ENCODE measurements around the gene ANKHD1. TPM values are rescaled to one million over a fixed set of nuclear protein-coding genes. Genes with fewer than 3 reads are reported as not detected.

The ANKHD1 gene
- total RNA-seq, 1 experiment from 2014 or later = 109 TPM

DNA sequence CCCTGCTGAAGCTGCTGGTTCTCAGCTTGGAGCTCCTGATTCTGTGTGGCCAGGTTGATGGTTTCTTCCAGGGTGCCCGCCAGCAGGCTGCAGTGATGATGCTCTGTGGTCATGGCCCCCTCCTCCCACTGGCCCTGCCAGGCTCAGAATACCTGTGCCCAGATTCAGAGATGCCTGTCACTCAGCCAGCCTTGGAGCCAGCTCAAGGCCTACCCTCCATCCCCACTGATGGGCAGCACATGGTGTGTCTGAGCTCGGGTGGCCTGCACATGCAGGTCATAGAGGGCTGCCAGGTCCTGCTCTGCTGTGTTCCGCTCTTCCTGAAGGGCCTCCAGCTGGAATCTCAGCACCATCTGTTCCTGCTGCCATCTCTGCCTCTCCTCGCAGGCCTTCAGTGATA lies 168.4 kb downstream of the ANKHD1 start:
- intact Hi-C loops (cut with micrococcal nuclease; ENCODE audit: unreplicated experiment) = no loop called here
- Histone ChIP-seq H3F3A (ENCODE audit: insufficient read depth, low read depth) (no peaks in the 10 kb centered on the region), H3K4me3 (no peak overlapping the region), H3K9me3 (ENCODE audit: insufficient read depth, low read depth) (no peaks in the 10 kb centered on the region), H2AFZ (no peak overlapping the region), H3K9me2 (ENCODE audit: insufficient read depth) (no peaks in the 10 kb centered on the region), H3K36me3 (ENCODE audit: low read depth) (no peaks in the 10 kb centered on the region), H3K27me3 (ENCODE audit: insufficient read depth, low read depth) (no peaks in the 10 kb centered on the region), H3K27ac (no peak overlapping the region), H4K20me1 (ENCODE audit: insufficient read depth) (no peaks in the 10 kb centered on the region), H3K4me1 (replicated peaks; ENCODE audit: insufficient read depth) (peaks cover 21% of the 10 kb centered on the region), H3K79me2 (ENCODE audit: low read depth) (peaks cover 19% of the 10 kb centered on the region), H3K4me2 (no peak overlapping the region)
- POLR2A ChIA-PET (ENCODE audit: unreplicated experiment) = interaction anchor here (0.6 kb wide), 1 partner anchor 235 kb away, joined by 11 read pairs; no protein-coding TSS in a partner anchor
- TF ChIP-seq, protein P1, sequence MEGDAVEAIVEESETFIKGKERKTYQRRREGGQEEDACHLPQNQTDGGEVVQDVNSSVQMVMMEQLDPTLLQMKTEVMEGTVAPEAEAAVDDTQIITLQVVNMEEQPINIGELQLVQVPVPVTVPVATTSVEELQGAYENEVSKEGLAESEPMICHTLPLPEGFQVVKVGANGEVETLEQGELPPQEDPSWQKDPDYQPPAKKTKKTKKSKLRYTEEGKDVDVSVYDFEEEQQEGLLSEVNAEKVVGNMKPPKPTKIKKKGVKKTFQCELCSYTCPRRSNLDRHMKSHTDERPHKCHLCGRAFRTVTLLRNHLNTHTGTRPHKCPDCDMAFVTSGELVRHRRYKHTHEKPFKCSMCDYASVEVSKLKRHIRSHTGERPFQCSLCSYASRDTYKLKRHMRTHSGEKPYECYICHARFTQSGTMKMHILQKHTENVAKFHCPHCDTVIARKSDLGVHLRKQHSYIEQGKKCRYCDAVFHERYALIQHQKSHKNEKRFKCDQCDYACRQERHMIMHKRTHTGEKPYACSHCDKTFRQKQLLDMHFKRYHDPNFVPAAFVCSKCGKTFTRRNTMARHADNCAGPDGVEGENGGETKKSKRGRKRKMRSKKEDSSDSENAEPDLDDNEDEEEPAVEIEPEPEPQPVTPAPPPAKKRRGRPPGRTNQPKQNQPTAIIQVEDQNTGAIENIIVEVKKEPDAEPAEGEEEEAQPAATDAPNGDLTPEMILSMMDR (conservative IDR thresholded peaks at IDR 0.05) = no peak
- no peak for TF ChIP-seq EZH2 (IDR thresholded peaks at IDR 0.05; ENCODE audit: low read depth)
- no peak for DNase-seq
- no TSS peak for BruUV-seq (replicated peaks)
- CTCF ChIA-PET = interaction anchor here (0.6 kb wide), 1 partner anchor 26 kb away, joined by 3 read pairs; no protein-coding TSS in a partner anchor

DNA sequence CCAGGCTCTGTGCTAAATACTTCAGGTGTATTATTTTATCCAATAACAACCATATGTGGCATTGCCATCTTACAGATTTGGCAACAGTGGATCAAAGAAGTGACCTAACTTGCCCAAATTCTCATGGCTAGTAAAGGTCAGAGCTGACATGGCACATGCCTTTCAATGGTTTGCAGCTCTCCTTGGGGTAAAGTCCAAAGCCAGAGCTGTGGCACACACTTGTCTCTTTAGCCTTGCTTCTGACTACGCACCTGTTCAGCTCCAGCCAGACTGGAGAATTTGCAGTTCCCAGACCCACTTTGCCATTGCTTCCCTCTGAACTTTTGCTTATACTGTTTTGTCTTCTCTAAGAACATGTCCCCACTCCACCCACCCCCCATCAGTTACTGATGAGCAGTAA lies 168.9 kb downstream of the ANKHD1 start:
- DNase-seq = no peak
- Histone ChIP-seq H3K4me3 (no peak overlapping the region), H4K20me1 (ENCODE audit: insufficient read depth) (no peaks in the 10 kb centered on the region), H3K79me2 (ENCODE audit: low read depth) (peaks cover 15% of the 10 kb centered on the region), H3K36me3 (ENCODE audit: low read depth) (no peaks in the 10 kb centered on the region), H2AFZ (no peak overlapping the region), H3K4me2 (no peak overlapping the region), H3K27ac (no peak overlapping the region), H3K9me2 (ENCODE audit: insufficient read depth) (no peaks in the 10 kb centered on the region), H3K27me3 (ENCODE audit: insufficient read depth, low read depth) (no peaks in the 10 kb centered on the region), H3F3A (ENCODE audit: insufficient read depth, low read depth) (no peaks in the 10 kb centered on the region), H3K4me1 (replicated peaks; ENCODE audit: insufficient read depth) (peaks cover 18% of the 10 kb centered on the region), H3K9me3 (ENCODE audit: insufficient read depth, low read depth) (no peaks in the 10 kb centered on the region)
- TF ChIP-seq EZH2 (IDR thresholded peaks at IDR 0.05; ENCODE audit: low read depth) = no peak
- TF ChIP-seq, protein P1 (conservative IDR thresholded peaks at IDR 0.05) = no peak
- BruUV-seq (replicated peaks) = no TSS peak
- CTCF ChIA-PET = interaction anchor here (0.6 kb wide), 1 partner anchor 25 kb away, joined by 3 read pairs; no protein-coding TSS in a partner anchor
- POLR2A ChIA-PET (ENCODE audit: unreplicated experiment) = interaction anchor here (0.7 kb wide), 1 partner anchor 19 kb away, joined by 6 read pairs; no protein-coding TSS in a partner anchor
- intact Hi-C loops (cut with micrococcal nuclease; ENCODE audit: unreplicated experiment) = no loop called here

DNA sequence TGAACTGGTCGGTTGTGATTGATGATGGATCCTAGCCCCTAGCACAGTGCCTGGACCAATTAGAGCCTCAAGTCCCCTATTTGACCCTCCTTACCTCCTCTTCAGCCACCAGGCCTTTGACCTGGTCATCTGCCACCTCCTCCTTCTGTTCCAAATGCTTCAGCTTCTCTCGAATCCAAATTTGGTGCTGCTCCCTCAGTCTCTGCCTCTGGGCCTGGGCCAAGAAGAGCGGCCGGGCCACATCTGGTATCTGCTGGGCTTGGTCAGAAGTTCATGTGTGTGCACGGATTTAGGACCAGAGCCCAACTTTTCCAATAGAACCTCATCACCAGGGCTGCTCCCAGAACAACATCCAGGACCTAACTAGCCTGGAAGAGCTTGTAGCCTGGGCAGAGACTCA lies 169.5 kb downstream of the ANKHD1 start:
- CTCF ChIA-PET = no interaction called here

More for the DNA sequence above, 169.5 kb downstream of the ANKHD1 start:
- Histone ChIP-seq H3K27me3 (ENCODE audit: insufficient read depth, low read depth) (no peaks in the 10 kb centered on the region), H3K9me3 (ENCODE audit: insufficient read depth, low read depth) (no peaks in the 10 kb centered on the region), H3K9me2 (ENCODE audit: insufficient read depth) (no peaks in the 10 kb centered on the region), H3K79me2 (ENCODE audit: low read depth) (peaks cover 9% of the 10 kb centered on the region), H2AFZ (no peak overlapping the region), H3K4me1 (replicated peaks; ENCODE audit: insufficient read depth) (peaks cover 12% of the 10 kb centered on the region; the same call in 1 of the 2 replicates), H4K20me1 (ENCODE audit: insufficient read depth) (no peaks in the 10 kb centered on the region), H3K4me2 (no peak overlapping the region), H3K27ac (no peak overlapping the region), H3K4me3 (no peak overlapping the region), H3F3A (ENCODE audit: insufficient read depth, low read depth) (no peaks in the 10 kb centered on the region), H3K36me3 (ENCODE audit: low read depth) (no peaks in the 10 kb centered on the region)
- TF ChIP-seq, protein P1 (conservative IDR thresholded peaks at IDR 0.05) = no peak
- no peak for TF ChIP-seq EZH2 (IDR thresholded peaks at IDR 0.05; ENCODE audit: low read depth)
- intact Hi-C loops (cut with micrococcal nuclease; ENCODE audit: unreplicated experiment) = no loop called here
- no TSS peak for BruUV-seq (replicated peaks)
- POLR2A ChIA-PET (ENCODE audit: unreplicated experiment) = interaction anchor here (0.7 kb wide), 1 partner anchor 18 kb away, joined by 6 read pairs; no protein-coding TSS in a partner anchor
- no peak for DNase-seq
